A673 (cell line): Measurements from ENCODE around the gene PLTP. TPM values are rescaled to one million over a fixed set of nuclear protein-coding genes. Genes with fewer than 3 reads are reported as not detected.

Experiments
- Bru-seq: library from RNA; stranded (reverse); fragments of 400-500 nt; gene quantifications from one replicate; lab custom pipeline; 2021; lab: Mats Ljungman, UMichigan
- BruChase-seq, 2 experiments: library from RNA; stranded (reverse); fragments of 400-500 nt; gene quantifications; one replicate each; lab custom pipeline; 2021; lab: Mats Ljungman, UMichigan
- BruUV-seq: library from RNA; stranded (reverse); fragments of 400-500 nt; replicated peaks from 2 replicates; lab custom pipeline; 2021; lab: Mats Ljungman, UMichigan
- CTCF ChIA-PET: fragments of 300-600 bp; sonication (Branson Sonifier 250); formaldehyde crosslinking; loops from one replicate; lab custom pipeline; 2022; ENCODE audit warnings: antibody characterized with exemption; lab: Charles Lee
- POLR2A ChIA-PET: fragments of 300-600 bp; sonication (Branson Sonifier 250); formaldehyde crosslinking; loops from one replicate; lab custom pipeline; 2022; ENCODE audit warnings: antibody characterized with exemption; ENCODE audit not compliant: low non-redundant PET; lab: Charles Lee
- DNase-seq: peaks from one replicate; pipeline ENCODE4 v3.0.0-alpha.2; 2015; ENCODE audit warnings: low spot score
- H3K27ac ChIP-seq: fragments of 200-600 bp; sonication (generic); 2 replicates; pipeline ENCODE4 v1.5.1; 2016; ENCODE audit warnings: mixed run types, low read depth, mild to moderate bottlenecking, mixed read lengths, antibody characterized with exemption, low read length; ENCODE audit not compliant: poor library complexity, severe bottlenecking
- H3K27me3 ChIP-seq: fragments of 200-600 bp; sonication (generic); replicated peaks from 2 replicates; pipeline ENCODE4 v1.6.1; 2017; ENCODE audit warnings: mixed run types, low read depth, mild to moderate bottlenecking, mixed read lengths, antibody characterized with exemption, low read length; ENCODE audit not compliant: insufficient read depth, poor library complexity
- H3K36me3 ChIP-seq: fragments of 200-600 bp; sonication (generic); 2 replicates; pipeline ENCODE4 v1.6.1; 2016; ENCODE audit warnings: mixed run types, mild to moderate bottlenecking, mixed read lengths, antibody characterized with exemption, low read length; ENCODE audit not compliant: insufficient read depth, poor library complexity, severe bottlenecking
- H3K4me1 ChIP-seq: fragments of 200-600 bp; sonication (generic); 2 replicates; pipeline ENCODE4 v1.6.1; 2017; ENCODE audit warnings: mixed run types, mild to moderate bottlenecking, mixed read lengths, antibody characterized with exemption, low read length; ENCODE audit not compliant: insufficient read depth, poor library complexity, severe bottlenecking
- H3K4me3 ChIP-seq: fragments of 200-600 bp; sonication (generic); 2 replicates; pipeline ENCODE4 v1.5.1; 2016; ENCODE audit warnings: low read depth, mixed run types, mild to moderate bottlenecking, mixed read lengths, low read length; ENCODE audit not compliant: poor library complexity, severe bottlenecking
- H3K9me3 ChIP-seq: fragments of 200-600 bp; sonication (generic); 2 replicates; pipeline ENCODE4 v1.6.1; 2016; ENCODE audit warnings: mixed run types, low read depth, mild to moderate bottlenecking, mixed read lengths, antibody characterized with exemption, low read length; ENCODE audit not compliant: poor library complexity, severe bottlenecking
- EZH2 ChIP-seq: fragments of 200-600 bp; sonication (generic); IDR thresholded peaks from 2 replicates; pipeline ENCODE4 v1.6.1; 2017; ENCODE audit warnings: borderline replicate concordance, low read depth, mild to moderate bottlenecking, mixed read lengths, antibody characterized with exemption, low read length; ENCODE audit not compliant: poor library complexity, severe bottlenecking
- intact Hi-C: fragments of 100-400 bp; cut with micrococcal nuclease; formaldehyde crosslinking; loops from one replicate; pipeline ENCODE4 v1.10.0; 2022; ENCODE audit not compliant: unreplicated experiment
- long read RNA-seq: library from polyadenylated mRNA; stranded (forward); transcript quantifications from one replicate; pipeline ENCODE4 v2.0.0, GENCODE V29; 2022
- total RNA-seq: library from RNA; stranded (reverse); gene quantifications from 2 replicates; pipeline ENCODE4 v1.2.3, GENCODE V29; 2021
- TF ChIP-seq, protein P1 (sequence below): fragments of 300-800, 200-600 bp; sonication (generic); conservative IDR thresholded peaks from 2 replicates; pipeline ENCODE4 v1.5.1; 2017; ENCODE audit warnings: low read depth, mild to moderate bottlenecking, antibody characterized with exemption, low read length, moderate library complexity, mixed read lengths

PLTP gene
- total RNA-seq, result 58.3 and 62.8 TPM in 2 replicates
- percentile 59 among the genes with signal in this experiment for Bru-seq, nascent RNA
- percentile 61 among the genes with signal in this experiment for BruChase-seq, experiment 1, labeled RNA remaining after a 2-hour chase
- percentile 65 among the genes with signal in this experiment for BruChase-seq, experiment 2, labeled RNA remaining after a 6-hour chase
- long read RNA-seq, transcript PLTP-203 (16 exons, 1,743 nt), result major isoform, 88 of 110 reads
- long read RNA-seq, partial matches to known transcripts, result 7 of 110 reads
- long read RNA-seq, other reads (novel, unspliced or antisense), result 10 of 110 reads

- Histone ChIP-seq H3K36me3 (peaks cover 9% of the 10 kb centered on the region), H3K4me3 (peak within 1 kb of the TSS; percentile 63), H3K9me3 (no peaks in the 10 kb centered on the region), H3K4me1 (peaks cover 17% of the 10 kb centered on the region), H3K27ac (peak within 1 kb of the TSS; percentile 81), H3K27me3 (no peaks in the 10 kb centered on the region)
- CTCF ChIA-PET, result interaction anchor here (0.5 kb wide), 1 partner anchor 90 kb away, joined by 3 read pairs; no protein-coding TSS in a partner anchor
- TSS peak; percentile 94 for BruUV-seq
- TF ChIP-seq, protein P1, sequence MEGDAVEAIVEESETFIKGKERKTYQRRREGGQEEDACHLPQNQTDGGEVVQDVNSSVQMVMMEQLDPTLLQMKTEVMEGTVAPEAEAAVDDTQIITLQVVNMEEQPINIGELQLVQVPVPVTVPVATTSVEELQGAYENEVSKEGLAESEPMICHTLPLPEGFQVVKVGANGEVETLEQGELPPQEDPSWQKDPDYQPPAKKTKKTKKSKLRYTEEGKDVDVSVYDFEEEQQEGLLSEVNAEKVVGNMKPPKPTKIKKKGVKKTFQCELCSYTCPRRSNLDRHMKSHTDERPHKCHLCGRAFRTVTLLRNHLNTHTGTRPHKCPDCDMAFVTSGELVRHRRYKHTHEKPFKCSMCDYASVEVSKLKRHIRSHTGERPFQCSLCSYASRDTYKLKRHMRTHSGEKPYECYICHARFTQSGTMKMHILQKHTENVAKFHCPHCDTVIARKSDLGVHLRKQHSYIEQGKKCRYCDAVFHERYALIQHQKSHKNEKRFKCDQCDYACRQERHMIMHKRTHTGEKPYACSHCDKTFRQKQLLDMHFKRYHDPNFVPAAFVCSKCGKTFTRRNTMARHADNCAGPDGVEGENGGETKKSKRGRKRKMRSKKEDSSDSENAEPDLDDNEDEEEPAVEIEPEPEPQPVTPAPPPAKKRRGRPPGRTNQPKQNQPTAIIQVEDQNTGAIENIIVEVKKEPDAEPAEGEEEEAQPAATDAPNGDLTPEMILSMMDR, result no peak
- no peak for TF ChIP-seq EZH2
- peak; percentile 77 for DNase-seq
- POLR2A ChIA-PET, result interaction anchor here (0.6 kb wide), 1 partner anchor 20 kb away, joined by 5 read pairs; no protein-coding TSS in a partner anchor
- intact Hi-C loops, result no loop called here
These were observed at the start of gene PLTP for GRCh38 chr20:45911486-45912343. Gene PLTP, minus strand, starts transcription at chr20:45912155. Its CDS starts 703 bp downstream, at chr20:45911452.

- DNase-seq, result no peak
- intact Hi-C loops, result loop anchor here (5.0 to 10.0 kb wide), 3 partner anchors 65 to 163 kb away; partner anchors contain the start of genes CTSA and NEURL2
- H3K27me3 ChIP-seq, result no peaks in the 10 kb centered on the region
- CTCF ChIA-PET, result interaction anchor here (1.4 kb wide), 1 partner anchor 10 kb away, joined by 4 read pairs; no protein-coding TSS in a partner anchor
- H3K9me3 ChIP-seq, result no peaks in the 10 kb centered on the region
- no peak overlapping the region for H3K4me3 ChIP-seq
- BruUV-seq, result no TSS peak
- peaks cover 90% of the 10 kb centered on the region for H3K36me3 ChIP-seq
- POLR2A ChIA-PET, result interaction anchor here (0.6 kb wide), 1 partner anchor 159 kb away, joined by 4 read pairs; no protein-coding TSS in a partner anchor
- H3K4me1 ChIP-seq, result no peaks in the 10 kb centered on the region
- H3K27ac ChIP-seq, result no peak overlapping the region
- TF ChIP-seq, protein P1, result no peak
- no peak for TF ChIP-seq EZH2
These were observed 48.1 kb upstream of the PLTP start for GRCh38 chr20:45959956-45960630.

GRCh38 chr20:45959126-45959525 is 47.2 kb upstream of the PLTP start:
- no peak for DNase-seq
- intact Hi-C loops, result loop anchor here (5.0 kb wide), 1 partner anchor 137 kb away; no protein-coding TSS in a partner anchor
- Histone ChIP-seq H3K4me1 (no peaks in the 10 kb centered on the region), H3K4me3 (no peak overlapping the region), H3K27me3 (no peaks in the 10 kb centered on the region), H3K27ac (no peak overlapping the region), H3K9me3 (no peaks in the 10 kb centered on the region), H3K36me3 (peaks cover 83% of the 10 kb centered on the region)
- BruUV-seq, result no TSS peak
- POLR2A ChIA-PET, result no interaction called here
- CTCF ChIA-PET, result no interaction called here
- TF ChIP-seq, protein P1, result no peak
- no peak for TF ChIP-seq EZH2
